Stimulated activated CD4-positive, alpha-beta T cell treated with anti-CD3 and anti-CD28 coated beads, Interleukin-2, amount 100 ng/mL, for 24 hours (primary cell): ENCODE data around the gene GSDME.

Experiments used
- DNase-seq, 2 donors: peaks; one replicate each; pipeline ENCODE4 v3.0.0-alpha.2; 2020

GSDME gene

GRCh38 chr7:24701261-24702235 lies 55.7 kb downstream of the GSDME start:
- DNase-seq = no peak

GRCh38 chr7:24700521-24701260 lies 56.6 kb downstream of the GSDME start:
- DNase-seq = no peak

GRCh38 chr7:24698531-24699266 lies 58.6 kb downstream of the GSDME start:
- DNase-seq = no peak

DNA sequence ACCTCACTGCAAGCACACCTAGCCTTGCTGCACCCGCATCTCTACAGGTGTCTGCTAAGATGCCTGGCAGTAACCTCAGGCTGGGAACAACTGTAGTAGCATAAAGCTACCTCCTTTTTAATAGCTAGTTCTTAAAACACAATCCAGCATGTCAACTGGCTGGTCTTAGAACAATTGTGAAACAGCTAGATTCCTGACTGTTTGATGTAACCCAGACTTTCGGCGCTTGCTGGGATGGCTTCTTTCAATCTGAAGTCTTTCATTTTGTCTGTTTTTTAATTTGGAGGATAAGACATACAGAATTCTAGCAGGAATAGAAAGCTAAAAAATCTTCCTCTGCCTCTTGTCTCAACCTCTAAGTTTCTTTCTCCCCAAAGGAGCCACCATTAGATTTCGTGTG lies 59.8 kb downstream of the GSDME start:
- DNase-seq = no peak

DNA sequence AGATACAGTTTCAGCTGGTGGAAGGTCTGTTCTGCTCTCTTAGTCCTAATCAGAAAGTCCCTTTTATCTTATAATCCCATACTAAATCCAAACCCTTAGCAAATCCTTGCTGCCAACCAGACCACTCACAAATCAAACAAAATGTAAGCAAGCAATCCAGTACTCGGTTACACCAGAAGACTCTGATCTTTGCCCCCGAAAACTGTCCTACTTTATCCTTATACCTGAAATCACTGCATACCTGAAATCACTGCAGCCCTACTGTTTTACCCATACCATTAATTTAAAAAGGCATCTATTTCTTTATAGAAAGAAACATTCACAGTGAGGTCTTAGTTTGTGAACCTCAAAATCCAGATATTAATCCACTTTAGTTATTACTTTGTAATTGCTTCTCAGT lies 64.7 kb downstream of the GSDME start:
- no peak for DNase-seq

DNA sequence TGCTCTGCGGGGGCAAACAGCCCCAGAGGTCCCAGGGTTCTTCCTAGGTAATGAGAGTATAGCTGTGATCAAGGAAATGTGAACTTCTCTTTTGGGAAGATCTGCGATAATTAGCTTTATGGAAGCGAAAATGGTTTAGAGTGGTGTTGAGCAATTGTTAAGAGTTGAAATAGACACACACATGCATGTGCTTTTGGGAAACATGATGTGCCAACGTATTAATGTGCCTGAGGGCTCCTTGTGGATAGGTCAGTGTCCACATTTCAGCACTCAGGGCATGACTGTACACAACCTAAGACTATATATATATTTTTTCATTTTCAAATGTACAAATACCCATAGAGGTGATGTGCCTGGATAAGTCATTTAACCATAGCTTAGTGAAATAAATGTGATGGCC lies 67.0 kb downstream of the GSDME start:
- no peak for DNase-seq

- no peak for DNase-seq
Measured at GRCh38 chr7:24685708-24686107, 71.6 kb downstream of the GSDME start.

DNA sequence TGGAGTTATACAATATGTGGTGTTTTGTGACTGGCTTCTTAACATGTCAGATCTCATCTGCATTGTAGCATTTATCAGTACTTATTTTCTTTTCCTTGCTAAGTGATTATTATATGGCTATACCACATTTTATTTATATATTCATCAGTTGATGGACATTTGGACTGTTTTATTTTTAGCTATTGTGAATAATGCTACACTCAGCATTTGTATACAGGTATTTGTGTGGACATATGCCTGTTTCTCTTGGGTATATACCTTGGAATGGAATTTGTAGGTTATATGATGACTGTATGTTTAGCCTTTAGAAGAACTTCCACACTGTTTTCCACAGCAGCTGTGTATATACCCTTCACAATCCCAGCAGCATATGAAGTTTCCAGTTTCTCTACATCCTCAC lies 86.5 kb downstream of the GSDME start:
- no peak for DNase-seq

DNA sequence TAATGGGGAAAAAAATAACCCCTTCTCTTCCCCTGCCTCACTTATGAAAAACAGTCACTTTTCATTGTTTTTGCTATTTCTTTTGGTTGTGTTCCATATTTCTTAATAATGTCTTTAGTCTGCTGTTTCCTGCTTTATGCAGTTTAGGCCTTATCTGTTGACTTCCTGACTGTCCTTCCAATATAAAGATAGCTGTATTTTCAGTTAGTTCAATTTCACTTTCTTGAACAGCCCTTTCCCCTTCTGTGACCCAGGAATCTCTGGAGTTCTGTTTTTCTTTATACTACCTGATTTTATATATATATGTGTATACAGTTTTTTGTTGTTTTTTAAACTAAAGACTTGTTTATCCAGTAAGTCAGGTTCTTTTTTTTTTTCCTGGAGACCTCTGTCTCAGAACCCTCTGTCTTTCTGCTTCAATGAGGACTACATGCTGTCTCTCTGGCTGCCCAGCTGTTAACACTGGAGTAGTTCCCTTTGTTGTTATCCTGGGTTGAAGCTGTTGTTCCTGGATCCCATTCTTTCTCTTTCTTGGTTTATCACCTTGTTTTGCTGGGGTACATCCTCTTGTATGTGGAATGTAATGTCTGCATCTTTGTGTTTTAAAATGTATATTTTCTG lies 87.2 kb downstream of the GSDME start:
- DNase-seq = no peak

DNA sequence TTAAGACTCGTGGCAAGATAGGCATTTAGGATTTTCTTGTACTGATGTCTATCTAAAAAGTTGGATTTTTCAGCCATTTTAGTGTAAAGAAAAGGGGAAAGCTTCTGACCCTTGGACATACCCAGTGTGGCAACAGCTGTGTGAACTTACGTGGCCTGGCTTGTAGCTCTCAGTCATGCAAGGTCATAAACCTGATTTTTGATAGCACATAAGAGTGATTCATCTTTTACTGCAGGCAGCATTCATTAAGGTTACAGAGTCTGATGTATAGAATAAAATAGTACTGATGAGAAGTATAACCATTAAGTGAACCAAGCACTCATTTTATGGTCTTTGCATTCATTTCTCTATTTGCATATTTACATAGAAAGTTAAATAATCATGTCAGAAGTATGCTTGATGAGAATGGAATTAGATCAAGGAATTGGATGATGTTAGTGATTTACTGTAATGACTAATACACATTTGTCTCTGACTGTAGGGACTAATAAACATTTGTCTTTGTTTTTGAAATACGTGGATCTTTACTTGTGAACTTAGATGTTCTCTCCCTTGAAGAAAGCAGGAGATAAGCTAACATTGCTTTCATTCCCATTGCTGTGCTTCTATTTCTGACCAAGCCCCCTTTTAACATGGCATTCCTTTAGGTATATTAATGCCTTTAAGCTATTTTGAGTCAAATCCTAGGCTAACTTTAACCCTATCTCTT lies 88.2 kb downstream of the GSDME start:
- DNase-seq = no peak

DNA sequence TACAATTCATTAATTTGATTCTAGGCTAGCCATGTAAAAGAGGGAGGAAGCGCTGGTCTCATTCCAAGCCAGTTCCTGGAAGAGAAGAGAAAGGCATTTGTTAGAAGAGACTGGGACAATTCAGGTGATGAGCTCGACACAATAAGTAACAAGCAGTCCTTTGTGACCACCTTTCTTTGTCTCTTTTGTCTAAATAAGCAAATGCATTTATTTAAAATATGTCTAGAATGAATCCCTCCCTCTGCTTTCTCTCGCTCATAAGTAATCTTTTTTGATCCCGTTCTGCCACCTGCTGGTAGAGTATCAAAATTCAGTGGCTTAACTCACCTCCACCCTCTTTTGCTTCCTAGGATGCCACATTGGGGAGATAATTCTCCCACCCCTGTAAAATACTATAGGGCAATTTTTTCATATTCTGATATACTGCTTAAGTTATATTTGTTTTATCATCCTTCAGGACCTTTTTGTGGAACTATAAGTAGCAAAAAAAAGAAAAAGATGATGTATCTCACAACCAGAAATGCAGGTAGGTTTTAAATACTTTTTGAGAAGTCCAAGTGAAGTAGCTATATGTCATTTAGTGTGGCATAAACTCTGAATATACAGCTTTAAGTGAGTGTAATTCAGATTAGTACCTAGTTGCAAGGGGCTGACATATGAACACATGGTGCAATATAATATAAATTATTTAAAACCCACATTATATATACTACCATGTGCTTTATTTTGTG lies 91.5 kb downstream of the GSDME start:
- peak; percentile 22 to 60 for DNase-seq

DNA sequence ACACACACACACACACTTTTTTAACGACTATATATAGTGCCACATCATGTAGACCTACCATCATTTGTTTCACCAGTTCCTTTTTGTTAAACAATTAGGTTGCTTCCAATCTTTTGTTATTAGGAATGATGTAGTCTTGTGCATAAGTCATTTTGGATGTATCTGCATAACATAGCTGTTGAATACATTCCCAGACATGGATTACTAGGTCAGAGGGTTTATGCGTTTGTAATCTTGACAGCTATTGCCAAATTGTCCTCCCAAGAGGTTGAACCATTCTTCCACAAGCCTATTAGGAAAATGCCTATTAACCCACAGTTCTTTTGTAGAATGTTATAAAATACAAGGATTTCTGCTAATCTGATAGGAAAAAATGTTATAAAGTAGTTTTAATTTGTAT lies 96.7 kb downstream of the GSDME start:
- no peak for DNase-seq

DNA sequence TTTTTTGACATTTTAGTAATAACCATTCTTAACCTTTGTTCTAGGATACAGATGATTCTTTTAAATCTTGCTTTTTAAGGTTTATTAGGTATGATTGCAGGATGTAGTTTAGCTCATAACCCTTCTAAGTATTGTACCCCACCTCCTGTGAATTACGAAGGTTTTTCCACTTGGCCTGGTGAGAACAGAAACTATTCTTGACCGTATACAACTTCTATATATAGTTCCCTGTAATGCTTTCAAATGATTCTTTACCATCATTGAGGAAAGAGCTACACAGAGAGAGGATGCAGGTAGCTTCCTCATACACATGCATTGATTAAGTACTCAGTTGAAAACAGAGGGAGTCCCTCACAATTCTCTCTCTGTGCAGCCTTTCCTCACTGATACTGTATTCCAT lies 97.8 kb downstream of the GSDME start:
- no peak for DNase-seq

GRCh38 chr7:24657980-24658379 lies 99.3 kb downstream of the GSDME start:
- DNase-seq = no peak

GRCh38 chr7:24656608-24657007 lies 100.7 kb downstream of the GSDME start:
- DNase-seq = no peak

- no peak for DNase-seq
Measured at GRCh38 chr7:24654305-24654704, 103.0 kb downstream of the GSDME start.

GRCh38 chr7:24653316-24654085 lies 103.8 kb downstream of the GSDME start:
- DNase-seq = no peak

DNA sequence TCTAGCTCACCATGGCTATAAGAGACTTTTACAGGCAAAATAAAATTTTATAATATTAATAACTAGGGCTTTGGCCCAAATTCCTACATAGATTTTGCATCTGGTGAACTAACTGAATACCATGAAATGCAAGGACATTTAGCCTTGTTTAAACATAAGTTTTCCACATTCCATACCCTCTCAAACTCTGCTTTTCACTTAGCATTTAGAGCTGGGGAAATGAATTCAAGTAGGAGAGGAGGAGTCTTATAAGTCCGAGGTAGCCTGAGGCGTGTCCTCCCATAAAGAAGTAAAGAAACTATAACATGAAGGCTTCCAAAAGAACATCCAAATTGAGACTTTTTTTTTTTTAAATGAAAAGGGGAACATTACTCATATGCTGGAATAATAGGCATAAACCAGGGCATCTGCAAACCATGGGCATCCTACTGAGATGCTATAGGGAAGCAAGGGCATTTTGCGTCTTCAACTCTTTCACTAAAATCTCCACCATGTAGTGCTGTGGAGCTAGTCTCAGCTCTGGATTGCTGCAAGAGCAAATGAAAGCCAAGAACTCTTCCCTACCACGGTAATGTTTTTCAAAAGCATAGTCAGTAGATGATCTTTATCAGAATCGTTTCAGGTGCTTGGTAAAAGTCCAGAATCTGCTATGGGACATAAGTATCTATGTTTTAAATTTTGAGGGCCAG lies 104.9 kb downstream of the GSDME start:
- DNase-seq = no peak
